ENCODE measurements around the gene FARP2. TPM values are rescaled to one million over a fixed set of nuclear protein-coding genes. Genes with fewer than 3 reads are reported as not detected.
A peak's percentile ranks its signal among the peaks of the same experiment; 100 is the strongest.

Gene FARP2
- total and polyA plus RNA-seq, 10 of the 15 experiments (the other 5 are each of a cell fraction or from before 2014, with no cell fraction given): 5.5 to 67.5 (median 36.8) TPM

DNA sequence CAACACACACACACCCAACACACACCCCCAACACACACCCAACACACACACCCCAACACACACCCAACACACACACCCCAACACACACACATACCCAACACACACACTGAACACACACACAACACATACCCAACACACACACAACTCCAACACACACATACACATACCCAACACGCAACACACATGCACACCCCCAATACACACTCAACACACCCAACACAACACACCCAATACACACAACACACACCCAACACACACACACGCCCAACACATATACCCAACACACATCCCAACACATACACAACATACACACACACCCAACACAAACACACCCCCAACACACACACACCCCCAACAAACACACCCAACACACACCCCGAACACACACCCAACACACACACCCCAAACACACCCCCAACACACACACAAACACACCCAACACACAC is 160.5 kb downstream of the FARP2 start:
- Histone ChIP-seq H3K4me2 (ENCODE audit: control insufficient read depth, insufficient read depth) (0 out of 2 replicates have a peak overlapping the region, but pooled peaks have one; percentile 14), H3K79me2 (ENCODE audit: control insufficient read depth, insufficient read depth, low read length) (no peaks in the 10 kb centered on the region), H3K9ac (ENCODE audit: control insufficient read depth, insufficient read depth, low read length) (no peak overlapping the region), H3K27ac (ENCODE audit: control insufficient read depth, insufficient read depth) (no peak overlapping the region), H3K4me3 (no peak overlapping the region), H3K4me1 (ENCODE audit: control insufficient read depth, insufficient read depth, low read length) (peaks cover 16% of the 10 kb centered on the region), H2AFZ (ENCODE audit: control insufficient read depth, low read depth, low read length) (no peak overlapping the region), H3K9me3 (replicated peaks; ENCODE audit: control insufficient read depth, insufficient read depth, low read length) (no peaks in the 10 kb centered on the region), H3K36me3 (ENCODE audit: control insufficient read depth in 2 of 2, insufficient read depth in 2 of 2, low read length in 1 of 2) (no peaks in the 10 kb centered on the region), H3K27me3 (replicated peaks in 1 of 2; ENCODE audit: control insufficient read depth in 2 of 2, insufficient read depth in 2 of 2, low read length in 1 of 2) (no peaks in the 10 kb centered on the region), H4K20me1 (ENCODE audit: control insufficient read depth, insufficient read depth) (no peaks in the 10 kb centered on the region)
- no TSS peak for BruUV-seq (replicated peaks)
- TF ChIP-seq IKZF2 (IDR thresholded peaks at IDR 0.05): no peak
- TF ChIP-seq, protein P1, sequence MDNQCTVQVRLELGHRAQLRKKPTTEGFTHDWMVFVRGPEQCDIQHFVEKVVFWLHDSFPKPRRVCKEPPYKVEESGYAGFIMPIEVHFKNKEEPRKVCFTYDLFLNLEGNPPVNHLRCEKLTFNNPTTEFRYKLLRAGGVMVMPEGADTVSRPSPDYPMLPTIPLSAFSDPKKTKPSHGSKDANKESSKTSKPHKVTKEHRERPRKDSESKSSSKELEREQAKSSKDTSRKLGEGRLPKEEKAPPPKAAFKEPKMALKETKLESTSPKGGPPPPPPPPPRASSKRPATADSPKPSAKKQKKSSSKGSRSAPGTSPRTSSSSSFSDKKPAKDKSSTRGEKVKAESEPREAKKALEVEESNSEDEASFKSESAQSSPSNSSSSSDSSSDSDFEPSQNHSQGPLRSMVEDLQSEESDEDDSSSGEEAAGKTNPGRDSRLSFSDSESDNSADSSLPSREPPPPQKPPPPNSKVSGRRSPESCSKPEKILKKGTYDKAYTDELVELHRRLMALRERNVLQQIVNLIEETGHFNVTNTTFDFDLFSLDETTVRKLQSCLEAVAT (IDR thresholded peaks at IDR 0.05): no peak
- no peak for TF ChIP-seq MXI1 (IDR thresholded peaks at IDR 0.05; ENCODE audit: low read depth, low read length)
- TF ChIP-seq CBX5 (IDR thresholded peaks at IDR 0.05; ENCODE audit: low read depth): no peak
- 0 out of 2 replicates have a peak, but pooled peaks have one; percentile 14 for TF ChIP-seq FOXK2 (IDR thresholded peaks at IDR 0.05)
- 0 out of 2 replicates have a peak, but pooled peaks have one; percentile 89 for TF ChIP-seq CHD4 (IDR thresholded peaks at IDR 0.05)
- TF ChIP-seq, protein P2, sequence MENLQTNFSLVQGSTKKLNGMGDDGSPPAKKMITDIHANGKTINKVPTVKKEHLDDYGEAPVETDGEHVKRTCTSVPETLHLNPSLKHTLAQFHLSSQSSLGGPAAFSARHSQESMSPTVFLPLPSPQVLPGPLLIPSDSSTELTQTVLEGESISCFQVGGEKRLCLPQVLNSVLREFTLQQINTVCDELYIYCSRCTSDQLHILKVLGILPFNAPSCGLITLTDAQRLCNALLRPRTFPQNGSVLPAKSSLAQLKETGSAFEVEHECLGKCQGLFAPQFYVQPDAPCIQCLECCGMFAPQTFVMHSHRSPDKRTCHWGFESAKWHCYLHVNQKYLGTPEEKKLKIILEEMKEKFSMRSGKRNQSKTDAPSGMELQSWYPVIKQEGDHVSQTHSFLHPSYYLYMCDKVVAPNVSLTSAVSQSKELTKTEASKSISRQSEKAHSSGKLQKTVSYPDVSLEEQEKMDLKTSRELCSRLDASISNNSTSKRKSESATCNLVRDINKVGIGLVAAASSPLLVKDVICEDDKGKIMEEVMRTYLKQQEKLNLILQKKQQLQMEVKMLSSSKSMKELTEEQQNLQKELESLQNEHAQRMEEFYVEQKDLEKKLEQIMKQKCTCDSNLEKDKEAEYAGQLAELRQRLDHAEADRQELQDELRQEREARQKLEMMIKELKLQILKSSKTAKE (IDR thresholded peaks at IDR 0.05; ENCODE audit: low read depth, poor library complexity, severe bottlenecking): no peak
- no peak for TF ChIP-seq NFIC (IDR thresholded peaks at IDR 0.05; ENCODE audit: low read depth, low read length)
- TF ChIP-seq ZNF274 (IDR thresholded peaks at IDR 0.05; ENCODE audit: insufficient read depth, insufficient read length): no peak
- no peak for TF ChIP-seq MYC (IDR thresholded peaks at IDR 0.05; ENCODE audit: insufficient read depth, insufficient read length, insufficient replicate concordance, low read length, severe bottlenecking)
- DNase-seq (ENCODE audit: low read depth, low spot score) (no peak), FAIRE-seq (no peak), ATAC-seq (no peak)
- ChIA-PET CTCF (no interaction called here), SMC1A (ENCODE audit: uncharacterized antibody, unreplicated experiment) (interaction anchor here (1.2 to 2.3 kb wide), 2 partner anchors 10 to 142 kb away, joined by 3 to 7 read pairs; no protein-coding TSS in a partner anchor), POLR2A (no interaction called here), RAD21 (ENCODE audit: unreplicated experiment) (interaction anchor here (1.2 kb wide), 1 partner anchor 82 kb away, joined by 3 read pairs; no protein-coding TSS in a partner anchor)
- intact Hi-C loops (cut with micrococcal nuclease; ENCODE audit: unreplicated experiment) (no loop called here), in situ Hi-C loops (cut with MboI) (loop anchor here (10.0 kb wide), 1 partner anchor 358 kb away; no protein-coding TSS in a partner anchor)
- 76% methylated on average over 3 of the region's 3 CpGs for whole genome bisulfite sequencing (ENCODE audit: insufficient coverage, insufficient replicate concordance, low lambda C conversion rate, missing lambda C conversion rate)

Data from GM12878 (cell line).